ENCODE results near the gene APOBR. TPM values are rescaled to one million over a fixed set of nuclear protein-coding genes. Genes with fewer than 3 reads are reported as not detected.

APOBR gene
- total and polyA plus RNA-seq, 9 of the 15 experiments (the other 6 are each of a cell fraction or from before 2014, with no cell fraction given): 0.08 to 6.1 (median 2.8) TPM; not detected in 1

- no peak for TF ChIP-seq HMBOX1 (IDR thresholded peaks at IDR 0.05)
- TF ChIP-seq XRCC4 (IDR thresholded peaks at IDR 0.05; ENCODE audit: extremely low read depth, insufficient read depth, insufficient read length): no peak
- no peak for TF ChIP-seq NR2C2 (CRISPR knock-in tag; IDR thresholded peaks at IDR 0.05)
- TF ChIP-seq NR2C2 (tag; IDR thresholded peaks at IDR 0.05): no peak
- TF ChIP-seq ZBTB33 (CRISPR knock-in tag; IDR thresholded peaks at IDR 0.05): no peak
- TF ChIP-seq ZNF277 (CRISPR knock-in tag; IDR thresholded peaks at IDR 0.05; ENCODE audit: borderline replicate concordance): no peak
- no peak for TF ChIP-seq EWSR1 (IDR thresholded peaks at IDR 0.05; ENCODE audit: borderline replicate concordance, low read depth, partially characterized antibody)
These were observed 3.6 kb downstream of the APOBR start (continued) for GRCh38 chr16:28497861-28498599.
